Fibroblast of the aortic adventitia (primary cell): Measurements from ENCODE around the gene LTBP1. TPM values are rescaled to one million over a fixed set of nuclear protein-coding genes. Genes with fewer than 3 reads are reported as not detected.
"Not testable (repeated sequence)": the region's sequence is repeated elsewhere in the genome, so short reads cannot be mapped to it uniquely, and the experiment has no call there.

Source experiments
- DNase-seq: peaks from one replicate; pipeline ENCODE4 v3.0.0-alpha.2; 2010; ENCODE audit warnings: low read depth
- H3K4me3 ChIP-seq: 2 replicates; pipeline ENCODE4 v1.5.1; 2011; ENCODE audit warnings: low read depth, mild to moderate bottlenecking, control low read depth, low read length, moderate library complexity
- CTCF ChIP-seq: IDR thresholded peaks from 2 replicates; pipeline ENCODE4 v1.5.1; 2011; ENCODE audit warnings: mild to moderate bottlenecking, low read length, control low read depth, inconsistent platforms; ENCODE audit not compliant: insufficient read depth
- total RNA-seq: library from RNA; depleted of rRNA; stranded (reverse); fragments of >200 nt; gene quantifications from 2 replicates; pipeline ENCODE4 v1.2.3, GENCODE V29; 2012; ENCODE audit warnings: low replicate concordance

Gene LTBP1
- total RNA-seq, 1 donor = 947 TPM

- no peak for DNase-seq
- TF ChIP-seq CTCF = no peak
- no peak overlapping the region for H3K4me3 ChIP-seq
Observed at GRCh38 chr2:33225350-33225749, 278.6 kb downstream of the LTBP1 start.

- no peak for DNase-seq
- no peak overlapping the region for H3K4me3 ChIP-seq
- TF ChIP-seq CTCF = no peak
Observed at GRCh38 chr2:33226546-33226945, 279.8 kb downstream of the LTBP1 start.

- TF ChIP-seq CTCF = no peak
- DNase-seq = peak; percentile 71
- no peak overlapping the region for H3K4me3 ChIP-seq
Observed at GRCh38 chr2:33229646-33230045, 282.9 kb downstream of the LTBP1 start.

GRCh38 chr2:33230195-33230594 lies 283.4 kb downstream of the LTBP1 start:
- DNase-seq = no peak
- no peak for TF ChIP-seq CTCF
- no peak overlapping the region for H3K4me3 ChIP-seq

- no peak for DNase-seq
- no peak for TF ChIP-seq CTCF
- no peak overlapping the region for H3K4me3 ChIP-seq
Observed at GRCh38 chr2:33230842-33231241, 284.1 kb downstream of the LTBP1 start.

DNA sequence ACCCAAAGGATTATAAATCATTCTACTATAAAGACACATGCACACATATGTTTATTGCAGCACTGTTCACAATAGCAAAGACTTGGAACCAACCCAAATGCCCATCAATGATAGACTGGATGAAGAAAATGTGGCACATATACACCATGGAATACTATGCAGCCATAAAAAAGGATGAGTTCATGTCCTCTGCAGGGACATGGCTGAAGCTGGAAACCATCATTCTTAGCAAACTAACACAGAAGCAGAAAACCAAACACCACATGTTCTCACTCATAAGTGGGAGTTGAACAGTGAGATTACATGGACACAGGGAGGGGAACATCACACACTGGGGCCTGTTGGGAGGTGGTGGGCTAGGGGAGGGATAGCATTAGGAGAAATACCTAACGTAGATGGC lies 288.8 kb downstream of the LTBP1 start:
- not testable (repeated sequence) for DNase-seq, H3K4me3 ChIP-seq

- no peak for TF ChIP-seq CTCF
- peak; percentile 72 for DNase-seq
- H3K4me3 ChIP-seq = no peak overlapping the region
Observed at GRCh38 chr2:33236482-33237385, 290.0 kb downstream of the LTBP1 start.
